IMR-90 (cell line): ENCODE data around the gene RUNX1. TPM values are rescaled to one million over a fixed set of nuclear protein-coding genes. Genes with fewer than 3 reads are reported as not detected.

Experiments used
- ATAC-seq: fragments of 200-7000 bp; cut with Tn5 transposase; 2 replicates; pipeline ENCODE4 v1.9.1; 2020; ENCODE audit warnings: low read depth, mild to moderate bottlenecking, moderate library complexity
- BruUV-seq: library from RNA; stranded (reverse); fragments of 400-500 nt; replicated peaks from 2 replicates; lab custom pipeline; 2021; lab: Mats Ljungman, UMichigan
- CTCF ChIA-PET: fragments of 300-600 bp; formaldehyde crosslinking; extraction: SDS; loops from one replicate; lab custom pipeline; 2021; ENCODE audit warnings: antibody characterized with exemption; lab: Yijun Ruan, JAX
- POLR2A ChIA-PET: fragments of 300-600 bp; sonication (Branson Sonifier 250); formaldehyde crosslinking; loops from one replicate; lab custom pipeline; 2022; ENCODE audit warnings: antibody characterized with exemption; ENCODE audit not compliant: unreplicated experiment; lab: Charles Lee
- DNase-seq: peaks from one replicate; pipeline ENCODE4 v3.0.0; 2013
- H2AFZ ChIP-seq: replicated peaks from 2 replicates; pipeline ENCODE3; 2013; ENCODE audit warnings: low read length, mild to moderate bottlenecking; ENCODE audit not compliant: poor library complexity
- H2AK5ac ChIP-seq: 2 replicates; pipeline ENCODE4 v1.6.1; 2013; ENCODE audit warnings: low read depth, low read length, inconsistent platforms
- H2AK9ac ChIP-seq: replicated peaks from 2 replicates; pipeline ENCODE3; 2013; ENCODE audit warnings: mild to moderate bottlenecking, low read depth, low read length, moderate library complexity; ENCODE audit not compliant: poor library complexity
- H2BK120ac ChIP-seq: 2 replicates; pipeline ENCODE4 v1.6.1; 2013; ENCODE audit warnings: low read depth, low read length, inconsistent platforms
- H2BK15ac ChIP-seq: 3 replicates; pipeline ENCODE4 v1.6.1; 2013; ENCODE audit warnings: low read depth, low read length, inconsistent platforms
- H2BK20ac ChIP-seq: 2 replicates; pipeline ENCODE4 v1.6.1; 2013; ENCODE audit warnings: low read depth, mild to moderate bottlenecking, inconsistent platforms, low read length, moderate library complexity
- H2BK5ac ChIP-seq: 2 replicates; pipeline ENCODE4 v1.6.1; 2013; ENCODE audit warnings: mild to moderate bottlenecking, low read depth, low read length, inconsistent platforms; ENCODE audit not compliant: poor library complexity, severe bottlenecking
- H3K14ac ChIP-seq: replicated peaks from 2 replicates; pipeline ENCODE4 v1.6.1; 2013; ENCODE audit warnings: low read depth, low read length, inconsistent platforms
- H3K18ac ChIP-seq: 2 replicates; pipeline ENCODE4 v1.6.1; 2013; ENCODE audit warnings: low read depth, low read length, control low read depth
- H3K23ac ChIP-seq: 2 replicates; pipeline ENCODE4 v1.6.1; 2013; ENCODE audit warnings: low read depth, low read length, inconsistent platforms
- H3K27ac ChIP-seq: 2 replicates; pipeline ENCODE4 v1.5.1; 2013; ENCODE audit warnings: mild to moderate bottlenecking, control low read depth, low read length; ENCODE audit not compliant: insufficient read depth
- H3K27me3 ChIP-seq: 2 replicates; pipeline ENCODE4 v1.6.1; 2013; ENCODE audit warnings: low read length; ENCODE audit not compliant: control insufficient read depth, insufficient read depth
- H3K36me3 ChIP-seq: 2 replicates; pipeline ENCODE4 v1.6.1; 2013; ENCODE audit warnings: low read length, mixed read lengths; ENCODE audit not compliant: control insufficient read depth, insufficient read depth
- H3K4ac ChIP-seq: 2 replicates; pipeline ENCODE4 v1.6.1; 2013; ENCODE audit warnings: low read depth, low read length, inconsistent platforms
- H3K4me1 ChIP-seq: 2 replicates; pipeline ENCODE4 v1.6.1; 2013; ENCODE audit warnings: low read length, mixed read lengths; ENCODE audit not compliant: control insufficient read depth, insufficient read depth
- H3K4me2 ChIP-seq: 2 replicates; pipeline ENCODE4 v1.6.1; 2013; ENCODE audit warnings: low read depth, mild to moderate bottlenecking, control low read depth, low read length, moderate library complexity
- H3K4me3 ChIP-seq: 2 replicates; pipeline ENCODE4 v1.5.1; 2013; ENCODE audit warnings: low read depth, mild to moderate bottlenecking, control low read depth, low read length, moderate library complexity; ENCODE audit not compliant: insufficient read depth
- H3K56ac ChIP-seq: 2 replicates; pipeline ENCODE4 v1.6.1; 2013; ENCODE audit warnings: low read length, inconsistent platforms; ENCODE audit not compliant: insufficient read depth; ENCODE audit errors: extremely low read depth
- H3K79me1 ChIP-seq, 2 experiments: 2 replicates each; pipeline ENCODE4 v1.6.1; 2013; ENCODE audit warnings: low read length in 2 of 2, inconsistent platforms in 1 of 2, low read depth in 1 of 2
- H3K9ac ChIP-seq: 2 replicates; pipeline ENCODE4 v1.6.1; 2013; ENCODE audit warnings: low read depth, low read length, control low read depth
- H3K9me1 ChIP-seq: 2 replicates; pipeline ENCODE4 v1.6.1; 2013; ENCODE audit warnings: low read length, inconsistent platforms; ENCODE audit not compliant: insufficient read depth
- H3K9me3 ChIP-seq: 2 replicates; pipeline ENCODE4 v1.6.1; 2013; ENCODE audit warnings: low read length; ENCODE audit not compliant: control insufficient read depth, insufficient read depth
- H4K20me1 ChIP-seq: 2 replicates; pipeline ENCODE4 v1.6.1; 2013; ENCODE audit warnings: low read length, inconsistent platforms; ENCODE audit not compliant: insufficient read depth
- H4K5ac ChIP-seq: 2 replicates; pipeline ENCODE4 v1.6.1; 2013; ENCODE audit warnings: mild to moderate bottlenecking, low read depth, low read length, control low read depth
- H4K8ac ChIP-seq, 2 experiments: 2 replicates each; pipeline ENCODE4 v1.6.1; 2013; ENCODE audit warnings: low read depth in 2 of 2, low read length in 2 of 2, control low read depth in 1 of 2, inconsistent platforms in 1 of 2
- H4K91ac ChIP-seq: 2 replicates; pipeline ENCODE4 v1.6.1; 2013; ENCODE audit warnings: low read depth, low read length, inconsistent platforms; ENCODE audit not compliant: insufficient read depth
- BHLHE40 ChIP-seq: fragments of 150-350 bp; IDR thresholded peaks from 2 replicates; pipeline ENCODE4 v1.6.1; 2016; ENCODE audit warnings: mild to moderate bottlenecking, low read depth, low read length
- CEBPB ChIP-seq: IDR thresholded peaks from 2 replicates; pipeline ENCODE4 v1.6.1; 2012; ENCODE audit warnings: low read depth, low read length, improper control_type of control experiment
- MAFK ChIP-seq: IDR thresholded peaks from 2 replicates; pipeline ENCODE4 v1.6.1; 2012; ENCODE audit warnings: low read depth, low read length, improper control_type of control experiment
- MXI1 ChIP-seq: IDR thresholded peaks from 2 replicates; pipeline ENCODE4 v1.6.1; 2012; ENCODE audit warnings: low read depth, mild to moderate bottlenecking, low read length, moderate library complexity, borderline replicate concordance
- WGBS, 2 experiments: methylation state at CpG; one replicate each; pipeline versions ENCODE4 v1.1.5 to v1.1.7; 2013; ENCODE audit warnings: missing lambda C conversion rate in 2 of 2; ENCODE audit not compliant: insufficient read length in 1 of 2; ENCODE audit errors: extremely low coverage in 2 of 2; 5-methylcytosine and 5-hydroxymethylcytosine counted together
- dilution Hi-C: fragments of 300-500 bp; cut with HindIII; formaldehyde crosslinking; loops from one replicate; pipeline ENCODE4 v1.14.3; 2018; ENCODE audit warnings: low sequenced_read_pairs; ENCODE audit not compliant: unreplicated experiment
- in situ Hi-C: fragments of 300-500 bp; cut with MboI; formaldehyde crosslinking; loops from 3 replicates; pipeline ENCODE4 v1.14.3; 2019; ENCODE audit warnings: low sequenced_read_pairs, inconsistent platforms, mixed read lengths
- intact Hi-C: fragments of 100-400 bp; cut with micrococcal nuclease; formaldehyde crosslinking; loops from 2 replicates; pipeline ENCODE4 v1.10.0; 2022
- polyA plus RNA-seq, 3 experiments: library from polyadenylated mRNA; depleted of rRNA; stranded (reverse); fragments of >200 nt; gene quantifications; 2 replicates each; pipeline ENCODE4 v1.2.3, GENCODE V29; 2012; ENCODE audit warnings: low replicate concordance in 1 of 3
- total RNA-seq: library from RNA; depleted of rRNA; stranded (reverse); fragments of >200 nt; gene quantifications from 2 replicates; pipeline ENCODE4 v1.2.3, GENCODE V29; 2012
- TF ChIP-seq, protein P1 (sequence below): fragments of 150-350 bp; IDR thresholded peaks from 2 replicates; pipeline ENCODE4 v1.6.1; 2016; ENCODE audit warnings: low read depth, mild to moderate bottlenecking, low read length, moderate library complexity, borderline replicate concordance

The RUNX1 gene
- total and polyA plus RNA-seq, 2 of the 4 experiments (the other 2 are of a cell fraction), result 34.5 to 56.5 TPM

DNA sequence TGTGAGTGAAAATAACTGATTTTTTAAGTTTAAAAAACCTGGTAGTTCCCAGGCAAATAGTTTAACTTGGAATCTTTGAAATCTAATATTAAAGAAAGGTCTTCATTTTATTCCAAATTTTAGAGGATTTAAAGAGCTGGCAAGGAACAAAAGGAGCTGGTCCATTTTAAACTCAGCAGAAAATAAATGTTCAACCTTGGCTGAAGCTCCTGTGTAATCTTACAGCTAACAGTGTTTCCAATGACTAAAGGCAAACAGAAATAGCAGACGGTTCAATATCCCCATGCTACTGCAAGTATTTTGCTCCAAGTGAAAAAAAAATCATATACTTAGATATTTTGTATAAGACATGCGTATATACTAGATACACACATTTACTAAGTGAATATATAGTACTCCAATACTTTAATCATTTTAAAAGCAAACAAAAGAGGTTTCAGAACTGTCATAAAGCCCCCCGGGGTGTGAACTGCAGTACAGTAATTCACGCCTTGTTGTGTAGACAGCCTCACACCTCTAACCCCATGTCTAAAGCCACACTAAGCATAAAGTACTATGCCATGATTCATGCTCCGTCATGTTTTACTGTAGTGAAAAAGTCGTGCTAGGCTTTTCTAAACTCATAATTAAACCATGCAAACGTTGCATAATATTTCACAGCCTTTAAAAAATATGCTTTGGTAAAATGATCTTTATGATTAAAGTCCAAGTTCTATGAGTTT, 248.1 kb downstream of the RUNX1 start:
- peak; percentile 55 for ATAC-seq
- Histone ChIP-seq H2BK15ac (no peak overlapping the region), H3K4ac (no peak overlapping the region)

More for the DNA sequence above, 248.1 kb downstream of the RUNX1 start:
- Histone ChIP-seq H3K79me1 (peaks cover 44 to 80% of the 10 kb centered on the region in 2 experiments), H3K4me2 (no peak overlapping the region), H2BK5ac (no peak overlapping the region), H4K8ac (no peak overlapping the region), H3K27ac (no peak overlapping the region), H3K4me3 (no peak overlapping the region), H2BK20ac (no peak overlapping the region), H4K5ac (no peak overlapping the region), H3K23ac (no peak overlapping the region), H4K91ac (no peak overlapping the region), H3K9ac (no peak overlapping the region), H3K36me3 (peaks cover 40% of the 10 kb centered on the region), H2AK9ac (no peak overlapping the region), H3K4me1 (peaks cover 12% of the 10 kb centered on the region), H3K18ac (no peak overlapping the region), H2AFZ (no peak overlapping the region), H2AK5ac (no peak overlapping the region), H4K20me1 (peaks cover 26% of the 10 kb centered on the region; the same call in 1 of the 2 replicates), H3K14ac (no peak overlapping the region), H2BK120ac (no peak overlapping the region), H3K9me3 (no peaks in the 10 kb centered on the region), H3K9me1 (peaks cover 9% of the 10 kb centered on the region), H3K56ac (no peak overlapping the region), H3K27me3 (no peaks in the 10 kb centered on the region)
- dilution Hi-C loops (no loop called here), intact Hi-C loops (loop anchor here (5.0 kb wide), 2 partner anchors 86 to 99 kb away; no protein-coding TSS in a partner anchor), in situ Hi-C loops (no loop called here)
- TF ChIP-seq MAFK (peak; percentile 23; the same call in 1 of the 2 replicates), CEBPB (peak; percentile 66), BHLHE40 (peak; percentile 39; the same call in 1 of the 2 replicates), MXI1 (no peak)
- TF ChIP-seq, protein P1, sequence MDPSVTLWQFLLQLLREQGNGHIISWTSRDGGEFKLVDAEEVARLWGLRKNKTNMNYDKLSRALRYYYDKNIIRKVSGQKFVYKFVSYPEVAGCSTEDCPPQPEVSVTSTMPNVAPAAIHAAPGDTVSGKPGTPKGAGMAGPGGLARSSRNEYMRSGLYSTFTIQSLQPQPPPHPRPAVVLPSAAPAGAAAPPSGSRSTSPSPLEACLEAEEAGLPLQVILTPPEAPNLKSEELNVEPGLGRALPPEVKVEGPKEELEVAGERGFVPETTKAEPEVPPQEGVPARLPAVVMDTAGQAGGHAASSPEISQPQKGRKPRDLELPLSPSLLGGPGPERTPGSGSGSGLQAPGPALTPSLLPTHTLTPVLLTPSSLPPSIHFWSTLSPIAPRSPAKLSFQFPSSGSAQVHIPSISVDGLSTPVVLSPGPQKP, result no peak
- CTCF ChIA-PET, result interaction anchor here (0.6 to 1.2 kb wide), 2 partner anchors 22 to 50 kb away, joined by 3 read pairs; no protein-coding TSS in a partner anchor
- POLR2A ChIA-PET, result interaction anchor here (0.7 kb wide), 1 partner anchor 725 kb away, joined by 4 read pairs; no protein-coding TSS in a partner anchor
- BruUV-seq, result no TSS peak
- DNase-seq, result peak; percentile 46
- no CpG with 5 or more reads among the region's 7 CpGs for WGBS, 2 experiments
